ENCODE results near the gene UNK.
"Not testable (repeated sequence)": the region's sequence is repeated elsewhere in the genome, so short reads cannot be mapped to it uniquely, and the experiment has no call there.

- not testable (repeated sequence) for TF ChIP-seq MAX (CRISPR knock-in tag; IDR thresholded peaks at IDR 0.05); CTCF (IDR thresholded peaks at IDR 0.05); FOXK1 (CRISPR knock-in tag; IDR thresholded peaks at IDR 0.05); CREB1 (CRISPR knock-in tag; IDR thresholded peaks at IDR 0.05); NR2C2 (CRISPR knock-in tag; IDR thresholded peaks at IDR 0.05); ELF4 (CRISPR knock-in tag; IDR thresholded peaks at IDR 0.05; ENCODE audit: low read depth); USF2 (CRISPR knock-in tag; IDR thresholded peaks at IDR 0.05); ESRRA (CRISPR knock-in tag; IDR thresholded peaks at IDR 0.05; ENCODE audit: borderline replicate concordance)
Measured at GRCh38 chr17:75778066-75778860, 6.3 kb upstream of the UNK start.

Measured in WTC11 (cell line).